Retinal pigment epithelial cell (primary cell): Measurements from ENCODE around the gene ZNF672.

Experiments
- DNase-seq: peaks from one replicate; pipeline ENCODE4 v3.0.0-alpha.2; 2010; ENCODE audit warnings: low read depth
- H3K4me3 ChIP-seq: 2 replicates; pipeline ENCODE4 v1.5.1; 2011; ENCODE audit warnings: mild to moderate bottlenecking, low read length, control low read depth, moderate library complexity
- CTCF ChIP-seq: conservative IDR thresholded peaks from 2 replicates; pipeline ENCODE4 v1.5.1; 2011; ENCODE audit warnings: low read depth, low read length, control low read depth, inconsistent platforms

Gene ZNF672

GRCh38 chr1:248814351-248814750 lies 23.7 kb upstream of the ZNF672 start:
- TF ChIP-seq CTCF: no peak
- H3K4me3 ChIP-seq: no peak overlapping the region
- DNase-seq: no peak

GRCh38 chr1:248815407-248816034 lies 22.5 kb upstream of the ZNF672 start:
- TF ChIP-seq CTCF: no peak
- no peak for DNase-seq
- no peak overlapping the region for H3K4me3 ChIP-seq

- no peak for DNase-seq
- H3K4me3 ChIP-seq: no peak overlapping the region
- TF ChIP-seq CTCF: no peak
Measured at GRCh38 chr1:248816042-248816851, 21.8 kb upstream of the ZNF672 start.

GRCh38 chr1:248817065-248817464 lies 21.0 kb upstream of the ZNF672 start:
- H3K4me3 ChIP-seq: no peak overlapping the region
- DNase-seq: no peak
- no peak for TF ChIP-seq CTCF

- TF ChIP-seq CTCF: no peak
- H3K4me3 ChIP-seq: no peak overlapping the region
- DNase-seq: no peak
Measured at GRCh38 chr1:248818505-248819374, 19.3 kb upstream of the ZNF672 start.

- no peak overlapping the region for H3K4me3 ChIP-seq
- TF ChIP-seq CTCF: no peak
- DNase-seq: no peak
Measured at GRCh38 chr1:248820041-248820585, 17.9 kb upstream of the ZNF672 start.
